ENCODE results near the gene OR6C2.
"Not testable (repeated sequence)": the region's sequence is repeated elsewhere in the genome, so short reads cannot be mapped to it uniquely, and the experiment has no call there.

Gene OR6C2

GRCh38 chr12:55414889-55415288 is 29.0 kb upstream of the OR6C2 start:
- not testable (repeated sequence) for H2BK120ac ChIP-seq (ENCODE audit: low read depth, low read length); H3K4me1 ChIP-seq (ENCODE audit: control insufficient read depth in 2 of 2, insufficient read depth in 1 of 2, low read depth in 1 of 2, low read length in 2 of 2); H3K4ac ChIP-seq (ENCODE audit: low read length); H2BK5ac ChIP-seq (ENCODE audit: low read length); H3K9me3 ChIP-seq (replicated peaks in 1 of 2; ENCODE audit: control insufficient read depth in 2 of 2, insufficient read depth in 1 of 2, low read depth in 1 of 2, low read length in 2 of 2); H3K79me1 ChIP-seq (ENCODE audit: low read depth, low read length); H4K91ac ChIP-seq (ENCODE audit: low read depth, low read length, poor library complexity); H4K8ac ChIP-seq (ENCODE audit: low read depth, low read length); H3K9ac ChIP-seq (ENCODE audit: low read depth, low read length, poor library complexity); H2BK12ac ChIP-seq (ENCODE audit: low read length); H3K36me3 ChIP-seq (replicated peaks in 1 of 2; ENCODE audit: control insufficient read depth in 2 of 2, insufficient read depth in 2 of 2, low read length in 2 of 2); H2BK15ac ChIP-seq (ENCODE audit: low read length); DNase-seq (ENCODE audit: low spot score); H3K4me2 ChIP-seq (ENCODE audit: insufficient read depth, low read length, poor library complexity, severe bottlenecking); H3K14ac ChIP-seq (ENCODE audit: low read length); H3K23ac ChIP-seq (ENCODE audit: low read depth, low read length, poor library complexity); H3K27me3 ChIP-seq (ENCODE audit: control insufficient read depth in 3 of 3, insufficient read depth in 3 of 3, low read depth in 1 of 3, low read length in 3 of 3); H2AK5ac ChIP-seq (ENCODE audit: low read depth, low read length); H2AFZ ChIP-seq (ENCODE audit: low read length); H3K18ac ChIP-seq (ENCODE audit: low read length); H3K27ac ChIP-seq (replicated peaks; ENCODE audit: low read length); H3K4me3 ChIP-seq (ENCODE audit: low read length in 2 of 2)
- no CpG with 5 or more reads among the region's 34 CpGs for WGBS, 2 donors (ENCODE audit: extremely low coverage in 2 of 2, insufficient read length in 2 of 2, insufficient replicate concordance in 1 of 2)

- H3K18ac ChIP-seq (ENCODE audit: low read length), result no peak overlapping the region
- WGBS, 2 donors (ENCODE audit: extremely low coverage in 2 of 2, insufficient read length in 2 of 2, insufficient replicate concordance in 1 of 2), result no CpG with 5 or more reads among the region's 1 CpG
- no peak overlapping the region for H3K14ac ChIP-seq (ENCODE audit: low read length)
- no peak overlapping the region for H2BK5ac ChIP-seq (ENCODE audit: low read length)
- no peaks in the 10 kb centered on the region for H3K79me1 ChIP-seq (ENCODE audit: low read depth, low read length)
- no peaks in the 10 kb centered on the region for H3K36me3 ChIP-seq (replicated peaks in 1 of 2; ENCODE audit: control insufficient read depth in 2 of 2, insufficient read depth in 2 of 2, low read length in 2 of 2)
- H3K27ac ChIP-seq (replicated peaks; ENCODE audit: low read length), result no peak overlapping the region
- no peaks in the 10 kb centered on the region for H3K4me1 ChIP-seq (ENCODE audit: control insufficient read depth in 2 of 2, insufficient read depth in 1 of 2, low read depth in 1 of 2, low read length in 2 of 2)
- no peaks in the 10 kb centered on the region for H3K9me3 ChIP-seq (replicated peaks in 1 of 2; ENCODE audit: control insufficient read depth in 2 of 2, insufficient read depth in 1 of 2, low read depth in 1 of 2, low read length in 2 of 2)
- H3K9ac ChIP-seq (ENCODE audit: low read depth, low read length, poor library complexity), result no peak overlapping the region
- no peak overlapping the region for H2BK120ac ChIP-seq (ENCODE audit: low read depth, low read length)
- no peak overlapping the region for H3K4me3 ChIP-seq (ENCODE audit: low read length in 2 of 2)
- no peak overlapping the region for H4K8ac ChIP-seq (ENCODE audit: low read depth, low read length)
- H3K4me2 ChIP-seq (ENCODE audit: insufficient read depth, low read length, poor library complexity, severe bottlenecking), result no peak overlapping the region
- no peak for DNase-seq (ENCODE audit: low spot score)
- no peak overlapping the region for H2BK15ac ChIP-seq (ENCODE audit: low read length)
- H2AK5ac ChIP-seq (ENCODE audit: low read depth, low read length), result no peak overlapping the region
- no peak overlapping the region for H3K4ac ChIP-seq (ENCODE audit: low read length)
- H3K27me3 ChIP-seq (ENCODE audit: control insufficient read depth in 3 of 3, insufficient read depth in 3 of 3, low read depth in 1 of 3, low read length in 3 of 3), result no peaks in the 10 kb centered on the region
- no peak overlapping the region for H3K23ac ChIP-seq (ENCODE audit: low read depth, low read length, poor library complexity)
- no peak overlapping the region for H4K91ac ChIP-seq (ENCODE audit: low read depth, low read length, poor library complexity)
- H2AFZ ChIP-seq (ENCODE audit: low read length), result no peak overlapping the region
- no peak overlapping the region for H2BK12ac ChIP-seq (ENCODE audit: low read length)
Observed at GRCh38 chr12:55416961-55417360, 26.9 kb upstream of the OR6C2 start.

GRCh38 chr12:55420307-55420962 is 23.4 kb upstream of the OR6C2 start:
- H3K9me3 ChIP-seq (replicated peaks in 1 of 2; ENCODE audit: control insufficient read depth in 2 of 2, insufficient read depth in 1 of 2, low read depth in 1 of 2, low read length in 2 of 2), result no peaks in the 10 kb centered on the region
- H3K4me3 ChIP-seq (ENCODE audit: low read length in 2 of 2), result peak overlapping the region in 1 of 2 donors; percentile 63
- no peaks in the 10 kb centered on the region for H3K4me1 ChIP-seq (ENCODE audit: control insufficient read depth in 2 of 2, insufficient read depth in 1 of 2, low read depth in 1 of 2, low read length in 2 of 2)
- peak overlapping the region; percentile 6 for H2AK5ac ChIP-seq (ENCODE audit: low read depth, low read length)
- H3K27me3 ChIP-seq (ENCODE audit: control insufficient read depth in 3 of 3, insufficient read depth in 3 of 3, low read depth in 1 of 3, low read length in 3 of 3), result no peaks in the 10 kb centered on the region
- peak overlapping the region; percentile 56 for H4K8ac ChIP-seq (ENCODE audit: low read depth, low read length)
- no peak for DNase-seq (ENCODE audit: low spot score)
- H2BK12ac ChIP-seq (ENCODE audit: low read length), result peak overlapping the region; percentile 23
- H3K79me1 ChIP-seq (ENCODE audit: low read depth, low read length), result no peaks in the 10 kb centered on the region
- no peak overlapping the region for H3K9ac ChIP-seq (ENCODE audit: low read depth, low read length, poor library complexity)
- H3K18ac ChIP-seq (ENCODE audit: low read length), result peak overlapping the region; percentile 32
- no peak overlapping the region for H4K91ac ChIP-seq (ENCODE audit: low read depth, low read length, poor library complexity)
- H3K14ac ChIP-seq (ENCODE audit: low read length), result no peak overlapping the region
- H3K36me3 ChIP-seq (replicated peaks in 1 of 2; ENCODE audit: control insufficient read depth in 2 of 2, insufficient read depth in 2 of 2, low read length in 2 of 2), result no peaks in the 10 kb centered on the region
- H3K27ac ChIP-seq (replicated peaks; ENCODE audit: low read length), result no peak overlapping the region
- no peak overlapping the region for H2BK120ac ChIP-seq (ENCODE audit: low read depth, low read length)
- no peak overlapping the region for H2BK15ac ChIP-seq (ENCODE audit: low read length)
- no peak overlapping the region for H3K4ac ChIP-seq (ENCODE audit: low read length)
- H2BK5ac ChIP-seq (ENCODE audit: low read length), result no peak overlapping the region
- H3K4me2 ChIP-seq (ENCODE audit: insufficient read depth, low read length, poor library complexity, severe bottlenecking), result no peak overlapping the region
- H3K23ac ChIP-seq (ENCODE audit: low read depth, low read length, poor library complexity), result peak overlapping the region; percentile 6
- no peak overlapping the region for H2AFZ ChIP-seq (ENCODE audit: low read length)
- WGBS, 2 donors (ENCODE audit: extremely low coverage in 2 of 2, insufficient read length in 2 of 2, insufficient replicate concordance in 1 of 2), result no CpG with 5 or more reads among the region's 2 CpGs

- DNase-seq (ENCODE audit: low spot score), result no peak
- no peak within 1 kb of the TSS for H3K4me2 ChIP-seq (ENCODE audit: insufficient read depth, low read length, poor library complexity, severe bottlenecking)
- no peak within 1 kb of the TSS for H2BK120ac ChIP-seq (ENCODE audit: low read depth, low read length)
- H3K4me3 ChIP-seq (ENCODE audit: low read length in 2 of 2), result no peak within 1 kb of the TSS
- H3K27me3 ChIP-seq (ENCODE audit: control insufficient read depth in 3 of 3, insufficient read depth in 3 of 3, low read depth in 1 of 3, low read length in 3 of 3), result no peaks in the 10 kb centered on the region
- H3K27ac ChIP-seq (replicated peaks; ENCODE audit: low read length), result no peak within 1 kb of the TSS
- no peak within 1 kb of the TSS for H3K4ac ChIP-seq (ENCODE audit: low read length)
- H3K9ac ChIP-seq (ENCODE audit: low read depth, low read length, poor library complexity), result no peak within 1 kb of the TSS
- H4K8ac ChIP-seq (ENCODE audit: low read depth, low read length), result no peak within 1 kb of the TSS
- H4K91ac ChIP-seq (ENCODE audit: low read depth, low read length, poor library complexity), result no peak within 1 kb of the TSS
- H3K4me1 ChIP-seq (ENCODE audit: control insufficient read depth in 2 of 2, insufficient read depth in 1 of 2, low read depth in 1 of 2, low read length in 2 of 2), result no peaks in the 10 kb centered on the region
- no peak within 1 kb of the TSS for H2BK15ac ChIP-seq (ENCODE audit: low read length)
- no peak within 1 kb of the TSS for H2BK12ac ChIP-seq (ENCODE audit: low read length)
- no peaks in the 10 kb centered on the region for H3K79me1 ChIP-seq (ENCODE audit: low read depth, low read length)
- H3K36me3 ChIP-seq (replicated peaks in 1 of 2; ENCODE audit: control insufficient read depth in 2 of 2, insufficient read depth in 2 of 2, low read length in 2 of 2), result no peaks in the 10 kb centered on the region
- H2BK5ac ChIP-seq (ENCODE audit: low read length), result no peak within 1 kb of the TSS
- no CpG with 5 or more reads among the region's 4 CpGs for WGBS, 2 donors (ENCODE audit: extremely low coverage in 2 of 2, insufficient read length in 2 of 2, insufficient replicate concordance in 1 of 2)
- H2AFZ ChIP-seq (ENCODE audit: low read length), result no peak within 1 kb of the TSS
- no peak within 1 kb of the TSS for H3K23ac ChIP-seq (ENCODE audit: low read depth, low read length, poor library complexity)
- H2AK5ac ChIP-seq (ENCODE audit: low read depth, low read length), result no peak within 1 kb of the TSS
- no peak within 1 kb of the TSS for H3K18ac ChIP-seq (ENCODE audit: low read length)
- H3K14ac ChIP-seq (ENCODE audit: low read length), result no peak within 1 kb of the TSS
- H3K9me3 ChIP-seq (replicated peaks in 1 of 2; ENCODE audit: control insufficient read depth in 2 of 2, insufficient read depth in 1 of 2, low read depth in 1 of 2, low read length in 2 of 2), result no peaks in the 10 kb centered on the region
Observed at GRCh38 chr12:55425954-55426353, 17.9 kb upstream of the OR6C2 start, which contains the start of gene OR6C76. Gene OR6C76, plus strand, starts transcription at chr12:55426254. Its CDS starts 0 bp downstream, at chr12:55426254.
